ENCODE measurements around the gene GAS7. TPM values are rescaled to one million over a fixed set of nuclear protein-coding genes. Genes with fewer than 3 reads are reported as not detected.
A peak's percentile ranks its signal among the peaks of the same experiment; 100 is the strongest.

Gene GAS7
- total and polyA plus RNA-seq, 7 donors: 6.5 to 67.6 (median 35.1) TPM

DNA sequence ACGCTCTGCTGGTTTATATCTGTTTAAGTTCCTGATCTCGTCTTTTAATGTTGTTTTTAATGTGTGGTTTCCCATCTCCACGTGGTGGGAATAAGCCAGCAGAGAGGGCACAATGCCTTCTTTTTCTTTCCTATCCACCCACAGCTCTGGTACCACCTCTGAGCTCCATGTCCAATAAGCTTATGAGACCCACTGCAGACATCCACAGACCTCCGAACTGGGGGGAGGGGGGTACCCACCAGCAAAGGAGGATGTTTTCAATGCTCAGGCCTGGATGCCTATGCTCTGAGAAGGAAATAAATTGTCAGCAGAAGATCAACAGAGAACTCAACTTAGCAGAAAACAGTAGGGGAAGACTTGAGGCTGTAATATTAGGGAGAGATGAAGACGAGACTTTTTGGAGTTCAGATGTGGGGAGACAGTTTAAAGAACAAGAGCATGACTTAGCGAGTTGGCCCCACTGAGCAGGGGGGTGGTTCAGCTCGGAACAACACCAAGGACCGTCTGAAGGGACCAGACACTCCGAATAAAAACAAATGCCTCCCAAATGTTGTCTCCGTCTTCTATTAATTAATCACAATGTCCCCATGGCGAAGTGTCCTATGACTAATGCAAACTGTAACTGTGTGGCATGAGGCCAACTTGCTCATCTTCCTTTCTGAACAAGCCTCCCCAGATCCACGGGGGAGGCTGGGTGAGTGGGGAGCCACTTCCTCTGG, 62.7 kb downstream of the GAS7 start:
- DNase-seq: peak; percentile 89
- WGBS, 2 donors: 51 to 72% methylated on average over 12 of the region's 12 CpGs
- intact Hi-C loops (cut with DNase I): no loop called here
- Histone ChIP-seq H3K27me3 (no peaks in the 10 kb centered on the region), H3K4me1 (peaks cover 0 to 17% (median 14%) of the 10 kb centered on the region in 4 donors), H3K27ac (peak overlapping the region; percentile 19 to 62 (median 54)), H3K4me3 (no peak overlapping the region), H3K9me3 (no peaks in the 10 kb centered on the region), H3K36me3 (no peaks in the 10 kb centered on the region)
- TF ChIP-seq POLR2AphosphoS5 (IDR thresholded peaks at IDR 0.05) (peak in 3 of 4 donors; percentile 12 to 53 (median 41)), POLR2A (IDR thresholded peaks at IDR 0.05) (no peak), EP300 (IDR thresholded peaks at IDR 0.05) (no peak)
- TF ChIP-seq, protein P1, sequence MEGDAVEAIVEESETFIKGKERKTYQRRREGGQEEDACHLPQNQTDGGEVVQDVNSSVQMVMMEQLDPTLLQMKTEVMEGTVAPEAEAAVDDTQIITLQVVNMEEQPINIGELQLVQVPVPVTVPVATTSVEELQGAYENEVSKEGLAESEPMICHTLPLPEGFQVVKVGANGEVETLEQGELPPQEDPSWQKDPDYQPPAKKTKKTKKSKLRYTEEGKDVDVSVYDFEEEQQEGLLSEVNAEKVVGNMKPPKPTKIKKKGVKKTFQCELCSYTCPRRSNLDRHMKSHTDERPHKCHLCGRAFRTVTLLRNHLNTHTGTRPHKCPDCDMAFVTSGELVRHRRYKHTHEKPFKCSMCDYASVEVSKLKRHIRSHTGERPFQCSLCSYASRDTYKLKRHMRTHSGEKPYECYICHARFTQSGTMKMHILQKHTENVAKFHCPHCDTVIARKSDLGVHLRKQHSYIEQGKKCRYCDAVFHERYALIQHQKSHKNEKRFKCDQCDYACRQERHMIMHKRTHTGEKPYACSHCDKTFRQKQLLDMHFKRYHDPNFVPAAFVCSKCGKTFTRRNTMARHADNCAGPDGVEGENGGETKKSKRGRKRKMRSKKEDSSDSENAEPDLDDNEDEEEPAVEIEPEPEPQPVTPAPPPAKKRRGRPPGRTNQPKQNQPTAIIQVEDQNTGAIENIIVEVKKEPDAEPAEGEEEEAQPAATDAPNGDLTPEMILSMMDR (IDR thresholded peaks at IDR 0.05): no peak

DNA sequence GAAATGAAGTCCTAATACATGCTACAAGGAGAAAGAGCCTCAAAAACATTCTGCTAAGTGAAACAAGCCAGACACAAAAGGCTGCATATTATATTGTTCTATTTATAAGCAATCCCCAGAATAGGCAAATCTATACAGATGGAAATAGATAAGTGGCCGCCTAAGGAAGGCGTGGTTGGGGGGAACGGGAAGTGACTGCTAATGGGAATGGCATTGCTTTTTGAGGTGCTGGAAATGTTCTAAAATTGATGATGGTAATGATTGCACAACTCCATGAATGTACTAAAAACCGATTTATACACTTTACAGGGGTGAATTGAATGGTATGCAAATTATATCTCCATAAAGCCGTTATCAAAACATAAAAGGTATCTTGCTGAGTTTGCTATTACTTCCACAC, 67.7 kb downstream of the GAS7 start:
- no peak for DNase-seq
- Histone ChIP-seq H3K9me3 (no peaks in the 10 kb centered on the region), H3K4me3 (no peak overlapping the region), H3K27ac (no peak overlapping the region), H3K27me3 (no peaks in the 10 kb centered on the region), H3K36me3 (no peaks in the 10 kb centered on the region), H3K4me1 (peaks cover 0 to 31% (median 16%) of the 10 kb centered on the region in 4 donors)
- TF ChIP-seq, protein P1 (IDR thresholded peaks at IDR 0.05): no peak
- TF ChIP-seq EP300 (IDR thresholded peaks at IDR 0.05): no peak
- no peak for TF ChIP-seq POLR2A (IDR thresholded peaks at IDR 0.05)
- no peak for TF ChIP-seq POLR2AphosphoS5 (IDR thresholded peaks at IDR 0.05)
- intact Hi-C loops (cut with DNase I): no loop called here
- 53 to 69% methylated on average over 5 of the region's 5 CpGs for WGBS, 2 donors

DNA sequence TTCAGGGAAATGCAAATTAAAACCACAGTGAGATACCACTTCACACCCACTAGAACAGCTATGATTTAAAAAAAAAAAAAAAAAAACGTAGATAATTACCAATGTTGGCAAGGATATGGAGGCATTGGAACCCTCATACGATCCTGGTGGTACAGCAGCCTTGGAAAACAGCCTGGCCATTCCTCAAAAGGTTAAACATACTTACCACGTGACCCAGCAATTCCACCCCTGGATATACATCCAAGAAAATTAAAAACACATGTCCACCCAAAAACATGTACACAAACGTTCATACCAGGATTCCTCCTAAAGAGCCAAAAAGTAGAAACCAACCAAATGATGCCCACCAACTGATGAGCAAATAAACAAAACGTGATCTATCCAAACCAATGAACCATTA, 68.1 kb downstream of the GAS7 start:
- Histone ChIP-seq H3K27me3 (no peaks in the 10 kb centered on the region), H3K36me3 (no peaks in the 10 kb centered on the region), H3K4me1 (peaks cover 0 to 29% (median 13%) of the 10 kb centered on the region in 4 donors), H3K27ac (no peak overlapping the region), H3K4me3 (no peak overlapping the region), H3K9me3 (no peaks in the 10 kb centered on the region)
- no peak for DNase-seq
- intact Hi-C loops (cut with DNase I): no loop called here
- 56 to 77% methylated on average over 5 of the region's 5 CpGs for WGBS, 2 donors
- TF ChIP-seq, protein P1 (IDR thresholded peaks at IDR 0.05): no peak
- TF ChIP-seq POLR2AphosphoS5 (IDR thresholded peaks at IDR 0.05) (no peak), POLR2A (IDR thresholded peaks at IDR 0.05) (no peak), EP300 (IDR thresholded peaks at IDR 0.05) (no peak)

DNA sequence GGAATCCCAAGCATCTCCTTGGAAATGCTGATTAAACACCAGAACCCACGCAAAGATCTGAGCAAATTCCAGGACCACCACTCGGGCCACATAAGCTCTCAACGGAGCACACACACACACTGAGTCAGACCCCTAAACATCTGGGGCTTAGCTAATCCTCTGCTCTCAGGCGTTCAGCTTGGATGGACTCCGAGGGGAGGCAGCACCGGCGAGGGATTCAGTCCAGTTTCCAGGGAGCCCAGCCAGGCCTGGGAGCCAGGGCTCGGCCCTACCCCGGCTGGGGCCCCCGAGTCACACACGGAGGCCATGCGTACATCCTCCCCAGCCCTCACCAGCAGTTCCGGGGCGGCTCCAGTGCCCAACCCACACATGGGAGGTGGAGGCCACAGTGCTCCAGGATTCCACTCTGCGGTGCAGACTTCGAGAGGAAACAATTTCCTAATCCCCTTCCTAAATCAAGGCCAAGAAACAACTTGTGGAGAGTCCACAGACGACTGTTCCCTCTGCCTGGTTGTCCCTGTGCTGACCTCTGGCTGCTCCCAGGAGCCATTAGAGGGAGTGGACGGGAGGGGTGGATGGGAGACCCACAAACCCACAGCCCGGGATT, 70.5 kb downstream of the GAS7 start:
- H3K36me3 ChIP-seq: no peaks in the 10 kb centered on the region
- no peaks in the 10 kb centered on the region for H3K27me3 ChIP-seq
- TF ChIP-seq POLR2AphosphoS5 (IDR thresholded peaks at IDR 0.05) (peak in 2 of 4 donors; percentile 56 to 63), EP300 (IDR thresholded peaks at IDR 0.05) (no peak)
- intact Hi-C loops (cut with DNase I): loop anchor here (5.0 kb wide), 1 partner anchor 91 kb away; no protein-coding TSS in a partner anchor
- H3K27ac ChIP-seq: peak overlapping the region; percentile 63 to 81 (median 74)
- peak; percentile 94 for DNase-seq
- H3K4me1 ChIP-seq: peaks cover 0 to 30% (median 14%) of the 10 kb centered on the region in 4 donors
- 56 to 64% methylated on average over 19 of the region's 19 CpGs for WGBS, 2 donors
- no peaks in the 10 kb centered on the region for H3K9me3 ChIP-seq
- H3K4me3 ChIP-seq: no peak overlapping the region
